Activated CD8-positive, alpha-beta memory T cell treated with anti-CD3 and anti-CD28 coated beads for 1 hour (primary cell): ENCODE results near the gene IFFO2.

Experiments
- DNase-seq, 2 donors: peaks; one replicate each; pipeline ENCODE4 v3.0.0-alpha.2; 2020; ENCODE audit warnings: low read depth in 1 of 2; ENCODE audit errors: extremely low read depth in 1 of 2

IFFO2 gene

GRCh38 chr1:18956193-18957135 is at the start of gene IFFO2:
TSS of gene IFFO2 (minus strand) at chr1:18956676. CDS start at chr1:18956332, 344 bp downstream.
- DNase-seq = peak; percentile 98 to 99

- DNase-seq = no peak
Observed at GRCh38 chr1:19006000-19006399, 49.5 kb upstream of the IFFO2 start.

GRCh38 chr1:19003371-19004290 is 47.2 kb upstream of the IFFO2 start:
- no peak for DNase-seq

DNA sequence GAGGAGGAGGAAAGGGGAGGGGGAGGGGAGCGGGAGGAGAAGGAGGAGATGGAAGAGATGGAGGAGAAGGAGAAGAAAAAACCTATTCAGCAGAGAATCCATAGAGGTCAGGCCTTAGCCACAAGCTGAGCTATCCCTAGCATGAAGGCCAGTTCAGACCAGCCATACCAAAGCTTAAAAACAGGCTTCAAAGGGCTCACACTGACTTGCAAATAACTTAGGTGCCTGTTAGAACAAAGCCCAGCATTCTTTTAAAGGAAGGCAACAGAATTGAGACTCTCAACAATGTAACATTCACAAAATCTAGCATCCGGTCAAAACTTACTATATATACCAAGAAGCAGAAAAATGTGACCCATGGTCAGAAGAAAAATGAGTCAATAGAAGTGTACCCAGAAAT is 43.6 kb upstream of the IFFO2 start:
- no peak for DNase-seq

DNA sequence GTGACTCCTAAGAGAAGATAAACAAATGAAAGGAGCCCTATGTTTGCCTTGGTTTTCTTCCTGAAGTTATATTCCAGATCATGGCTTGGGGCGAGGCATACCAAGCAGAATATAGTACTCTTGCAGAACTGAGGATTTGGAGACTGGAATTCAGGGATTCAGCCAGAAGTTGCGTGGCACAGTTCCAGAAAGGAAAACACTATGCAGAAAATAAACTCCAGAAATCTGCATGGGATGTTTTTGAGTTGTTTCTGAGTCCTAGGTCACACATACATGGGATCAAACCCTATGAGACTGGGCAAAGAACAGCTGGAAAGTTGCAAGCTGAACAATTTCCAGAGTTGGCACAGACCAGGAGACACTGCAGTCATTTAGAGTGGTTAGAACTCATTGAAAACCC is 42.9 kb upstream of the IFFO2 start:
- DNase-seq = no peak

DNA sequence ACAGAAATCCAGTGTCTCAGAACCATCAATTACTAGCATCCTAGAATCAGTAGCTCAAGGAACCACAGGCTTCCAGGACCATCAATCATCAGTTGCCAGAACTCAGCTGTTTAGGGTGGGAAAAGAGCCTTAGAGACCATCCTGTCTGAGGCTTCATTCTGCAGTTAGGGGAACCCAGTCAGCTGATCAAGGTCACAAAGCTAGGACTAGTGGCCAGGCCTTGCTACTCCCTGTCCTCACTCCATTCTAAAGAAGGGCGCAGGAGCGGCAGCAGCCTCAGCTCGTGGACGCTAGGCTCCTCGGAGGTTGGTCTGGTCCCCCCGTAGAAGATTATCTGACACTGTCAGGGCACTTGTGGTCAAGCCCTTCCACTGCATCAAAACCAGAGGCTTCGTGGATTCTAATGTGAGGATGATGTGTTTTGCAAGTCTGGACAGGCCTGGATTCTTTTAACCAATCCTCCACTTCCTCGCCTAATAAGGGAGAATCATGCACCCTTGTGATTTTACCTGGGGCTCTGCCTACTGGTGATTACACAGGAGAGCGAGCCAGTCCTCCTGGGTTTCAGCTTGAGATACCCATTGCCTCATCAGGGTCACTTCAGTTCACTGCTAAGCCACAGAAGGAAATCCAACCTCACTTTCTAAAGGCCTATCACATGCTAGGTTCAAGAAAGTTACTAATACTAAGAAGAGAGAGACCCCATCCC is 41.7 kb upstream of the IFFO2 start:
- DNase-seq = no peak

DNA sequence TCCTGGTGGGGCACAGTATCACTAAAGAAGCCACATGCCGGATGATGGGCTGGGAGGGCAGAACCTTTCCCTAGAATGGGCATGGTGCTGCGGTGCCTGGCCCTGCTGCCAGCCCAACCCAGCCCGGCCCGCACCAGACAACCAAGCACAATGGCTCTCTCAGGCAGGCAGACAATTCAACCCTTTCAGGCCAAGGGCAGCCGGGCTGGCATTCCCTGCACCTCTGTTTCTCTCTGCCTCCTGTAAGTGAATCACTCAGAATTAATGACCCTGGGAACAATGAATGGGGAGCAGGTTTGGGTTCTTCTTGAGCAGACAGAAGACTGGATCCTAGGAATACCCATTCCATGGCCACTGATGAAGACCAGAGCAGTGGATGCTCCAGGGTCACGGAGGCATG is 41.0 kb upstream of the IFFO2 start:
- DNase-seq = no peak

DNA sequence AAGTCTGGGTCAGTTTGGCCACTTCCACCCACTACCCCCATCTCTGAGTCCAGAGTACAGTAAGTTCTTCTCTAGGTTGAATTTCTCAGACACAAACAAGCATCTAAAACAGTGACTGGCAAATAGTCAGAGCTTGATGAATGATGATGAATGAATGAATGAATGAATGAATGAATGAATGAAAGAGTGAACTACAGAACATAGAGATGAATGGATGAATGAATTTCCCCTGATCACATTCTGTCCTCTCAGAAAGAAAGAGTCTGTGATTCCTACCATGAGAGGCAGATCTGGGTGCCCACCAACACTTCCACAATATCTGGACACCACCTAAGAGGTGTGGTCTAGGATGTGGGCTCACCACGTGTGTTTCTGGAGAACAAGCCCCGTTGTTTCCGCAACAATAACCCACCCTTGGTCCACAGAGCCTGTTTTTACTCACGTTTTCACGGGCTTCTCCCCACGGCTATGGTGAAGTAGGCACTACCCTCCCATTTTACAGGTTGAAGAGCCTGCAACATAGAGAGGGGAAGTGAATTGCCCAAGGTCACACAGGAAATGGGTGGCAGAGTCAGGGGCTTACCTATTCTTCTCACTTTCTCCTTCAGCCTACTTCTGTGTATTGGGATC is 40.2 kb upstream of the IFFO2 start:
- DNase-seq = no peak

GRCh38 chr1:18994381-18994780 is 37.9 kb upstream of the IFFO2 start:
- DNase-seq = no peak

- DNase-seq = no peak
Observed at GRCh38 chr1:18992646-18993045, 36.2 kb upstream of the IFFO2 start.

GRCh38 chr1:18991585-18991984 is 35.1 kb upstream of the IFFO2 start:
- no peak for DNase-seq

- DNase-seq = no peak
Observed at GRCh38 chr1:18989896-18990295, 33.4 kb upstream of the IFFO2 start.

GRCh38 chr1:18989176-18989799 is 32.8 kb upstream of the IFFO2 start:
- DNase-seq = no peak

- DNase-seq = no peak
Observed at GRCh38 chr1:18981242-18981641, 24.8 kb upstream of the IFFO2 start.

DNA sequence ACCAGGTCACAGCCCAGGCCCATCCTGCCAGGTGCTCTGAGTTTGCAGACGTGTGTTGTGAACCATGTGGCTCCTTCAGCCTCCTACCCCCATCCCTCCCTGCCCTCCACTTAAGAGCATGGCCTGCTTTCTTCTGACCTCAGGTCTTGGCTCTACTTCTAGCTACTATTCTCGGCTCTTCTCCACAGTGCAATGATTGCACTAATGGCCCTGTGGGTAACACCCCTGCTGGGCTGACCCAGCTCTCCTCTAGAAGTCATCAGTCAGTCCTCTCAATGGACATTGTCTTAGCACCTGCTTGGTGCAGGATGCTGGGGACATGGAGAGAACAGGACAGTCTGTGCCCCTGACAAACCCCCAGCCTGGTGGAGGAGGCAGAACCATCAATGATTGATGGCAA is 22.2 kb upstream of the IFFO2 start:
- DNase-seq = no peak

GRCh38 chr1:18977428-18977827 is 21.0 kb upstream of the IFFO2 start:
- no peak for DNase-seq

- DNase-seq = no peak
Observed at GRCh38 chr1:18976096-18976495, 19.6 kb upstream of the IFFO2 start.

DNA sequence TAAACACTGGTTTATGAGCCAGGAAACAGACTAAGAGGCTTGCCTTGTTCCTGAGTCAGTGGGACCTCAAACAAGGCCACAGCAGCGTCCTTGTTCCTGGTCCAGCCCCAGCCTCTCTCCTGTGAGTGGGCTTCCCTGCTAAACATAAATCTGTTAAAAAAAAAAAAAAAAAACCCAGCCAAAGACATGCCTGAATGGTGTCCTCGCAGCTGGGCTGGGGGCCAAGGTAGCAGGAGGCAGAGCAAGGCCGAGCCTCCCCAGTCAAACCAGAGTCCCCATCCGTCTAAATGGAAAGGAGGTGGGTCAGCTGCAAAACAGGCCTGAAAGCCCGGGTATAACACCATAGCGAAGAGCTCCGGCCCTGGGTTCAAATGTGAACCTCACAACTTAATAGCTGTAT is 18.1 kb upstream of the IFFO2 start:
- no peak for DNase-seq

- no peak for DNase-seq
Observed at GRCh38 chr1:18974005-18974404, 17.5 kb upstream of the IFFO2 start.

- no peak for DNase-seq
Observed at GRCh38 chr1:18973446-18973955, 17.0 kb upstream of the IFFO2 start.
